ENCODE data around the gene ADAMTS19. TPM values are rescaled to one million over a fixed set of nuclear protein-coding genes. Genes with fewer than 3 reads are reported as not detected.

The ADAMTS19 gene
- total and polyA plus RNA-seq, 9 of the 15 experiments (the other 6 are each of a cell fraction or from before 2014, with no cell fraction given): not detected

DNA sequence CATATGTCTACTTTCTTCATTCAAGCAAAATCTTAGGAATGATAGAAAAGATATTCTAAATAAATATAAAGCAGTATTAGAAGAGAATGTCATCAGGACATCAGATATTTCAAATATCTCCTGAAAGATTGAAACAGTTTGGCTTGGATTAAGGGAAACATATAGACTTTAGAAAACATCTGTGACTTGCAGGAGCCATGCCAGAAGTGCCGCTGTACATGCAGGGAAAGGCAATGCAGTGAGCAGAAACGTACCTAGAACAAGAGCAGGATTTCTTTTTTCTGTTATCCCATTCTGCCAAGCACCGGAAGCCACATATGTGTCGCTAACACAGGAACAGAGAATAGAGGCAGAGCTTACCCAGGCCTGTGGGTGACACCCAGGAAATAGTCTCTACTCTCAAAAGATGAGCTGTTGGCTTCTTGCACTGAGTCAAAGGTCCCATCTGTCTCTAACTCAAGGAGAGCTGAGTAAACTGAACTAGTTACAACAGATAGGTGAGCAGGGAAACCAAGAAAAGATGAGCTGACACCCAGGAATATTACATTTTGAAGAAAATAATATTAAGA, 5.8 kb downstream of the ADAMTS19 start (continued):
- TF ChIP-seq, protein P1, sequence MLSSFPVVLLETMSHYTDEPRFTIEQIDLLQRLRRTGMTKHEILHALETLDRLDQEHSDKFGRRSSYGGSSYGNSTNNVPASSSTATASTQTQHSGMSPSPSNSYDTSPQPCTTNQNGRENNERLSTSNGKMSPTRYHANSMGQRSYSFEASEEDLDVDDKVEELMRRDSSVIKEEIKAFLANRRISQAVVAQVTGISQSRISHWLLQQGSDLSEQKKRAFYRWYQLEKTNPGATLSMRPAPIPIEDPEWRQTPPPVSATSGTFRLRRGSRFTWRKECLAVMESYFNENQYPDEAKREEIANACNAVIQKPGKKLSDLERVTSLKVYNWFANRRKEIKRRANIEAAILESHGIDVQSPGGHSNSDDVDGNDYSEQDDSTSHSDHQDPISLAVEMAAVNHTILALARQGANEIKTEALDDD (IDR thresholded peaks at IDR 0.05): no peak
- TF ChIP-seq BRD4 (IDR thresholded peaks at IDR 0.05): no peak
- TF ChIP-seq RBM34 (IDR thresholded peaks at IDR 0.05; ENCODE audit: borderline replicate concordance, insufficient read depth, low read length): no peak
- no peak for TF ChIP-seq TAF9B (IDR thresholded peaks at IDR 0.05; ENCODE audit: partially characterized antibody)
- no peak for TF ChIP-seq ADNP (tag; IDR thresholded peaks at IDR 0.05)
- no peak for TF ChIP-seq GATAD2B (IDR thresholded peaks at IDR 0.05; ENCODE audit: borderline replicate concordance)
- no peak for TF ChIP-seq SETDB1 (IDR thresholded peaks at IDR 0.05; ENCODE audit: low read length)
- TF ChIP-seq PRMT5 (CRISPR knock-in tag; IDR thresholded peaks at IDR 0.05): no peak

DNA sequence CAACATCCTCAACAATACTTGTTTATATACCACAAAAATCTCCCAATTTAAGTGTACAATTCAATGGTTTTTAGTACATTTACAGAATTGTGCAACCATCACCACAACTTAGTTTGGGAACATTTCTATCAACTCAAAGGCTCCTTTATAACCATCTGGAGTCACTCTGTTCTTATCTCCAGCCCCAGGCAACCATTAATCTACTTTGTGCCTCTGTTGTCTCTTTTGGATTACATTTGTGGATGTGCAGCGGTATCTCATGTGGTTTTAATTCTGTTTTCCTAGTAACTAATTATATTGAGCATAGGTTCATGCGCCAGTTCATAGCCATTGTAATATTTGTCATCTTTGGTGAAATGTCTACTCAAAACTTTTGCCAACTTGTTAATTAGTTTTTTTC, 14.4 kb downstream of the ADAMTS19 start:
- no peak overlapping the region for H3K4me2 ChIP-seq (ENCODE audit: insufficient read depth, low read length)
- no peaks in the 10 kb centered on the region for H3K27me3 ChIP-seq (ENCODE audit: control insufficient read depth in 2 of 2, insufficient read depth in 2 of 2, low read length in 2 of 2)
- DNase-seq (ENCODE audit: extremely low read depth in 1 of 4, low spot score in 3 of 4) (no peak), FAIRE-seq (no peak), ATAC-seq (no peak)
- in situ Hi-C loops (cut with MboI): no loop called here
- H3K9me1 ChIP-seq (ENCODE audit: control insufficient read depth, insufficient read depth, low read length): no peaks in the 10 kb centered on the region
- BruUV-seq (replicated peaks): no TSS peak
- no peaks in the 10 kb centered on the region for H3K4me1 ChIP-seq (replicated peaks in 1 of 2; ENCODE audit: control insufficient read depth in 2 of 2, insufficient read depth in 2 of 2, low read length in 2 of 2)
- H3K79me2 ChIP-seq (ENCODE audit: control insufficient read depth, insufficient read depth, low read length): no peaks in the 10 kb centered on the region
- no peak overlapping the region for H3K9ac ChIP-seq (ENCODE audit: insufficient read depth in 1 of 2, low read depth in 2 of 2, low read length in 2 of 2)
- H3K9me3 ChIP-seq (replicated peaks; ENCODE audit: control insufficient read depth, insufficient read depth, low read depth, low read length): no peaks in the 10 kb centered on the region
- intact Hi-C loops (cut with micrococcal nuclease): no loop called here
- H2AFZ ChIP-seq (ENCODE audit: low read depth, low read length): no peak overlapping the region
- ChIA-PET POLR2A (no interaction called here), CTCF (ENCODE audit: low intra/inter-chr PET ratio) (no interaction called here)
- 3% methylated on average over 2 of the region's 2 CpGs for WGBS (ENCODE audit: insufficient coverage, low coverage, missing lambda C conversion rate)
- H3K27ac ChIP-seq (ENCODE audit: extremely low read depth, low read depth, low read length): no peak overlapping the region
- H4K20me1 ChIP-seq (replicated peaks; ENCODE audit: control insufficient read depth, insufficient read depth, low read length): no peaks in the 10 kb centered on the region
- H3K36me3 ChIP-seq (ENCODE audit: control insufficient read depth, insufficient read depth, low read length): no peaks in the 10 kb centered on the region
- H3K4me3 ChIP-seq: no peak overlapping the region
- TF ChIP-seq, protein P2, sequence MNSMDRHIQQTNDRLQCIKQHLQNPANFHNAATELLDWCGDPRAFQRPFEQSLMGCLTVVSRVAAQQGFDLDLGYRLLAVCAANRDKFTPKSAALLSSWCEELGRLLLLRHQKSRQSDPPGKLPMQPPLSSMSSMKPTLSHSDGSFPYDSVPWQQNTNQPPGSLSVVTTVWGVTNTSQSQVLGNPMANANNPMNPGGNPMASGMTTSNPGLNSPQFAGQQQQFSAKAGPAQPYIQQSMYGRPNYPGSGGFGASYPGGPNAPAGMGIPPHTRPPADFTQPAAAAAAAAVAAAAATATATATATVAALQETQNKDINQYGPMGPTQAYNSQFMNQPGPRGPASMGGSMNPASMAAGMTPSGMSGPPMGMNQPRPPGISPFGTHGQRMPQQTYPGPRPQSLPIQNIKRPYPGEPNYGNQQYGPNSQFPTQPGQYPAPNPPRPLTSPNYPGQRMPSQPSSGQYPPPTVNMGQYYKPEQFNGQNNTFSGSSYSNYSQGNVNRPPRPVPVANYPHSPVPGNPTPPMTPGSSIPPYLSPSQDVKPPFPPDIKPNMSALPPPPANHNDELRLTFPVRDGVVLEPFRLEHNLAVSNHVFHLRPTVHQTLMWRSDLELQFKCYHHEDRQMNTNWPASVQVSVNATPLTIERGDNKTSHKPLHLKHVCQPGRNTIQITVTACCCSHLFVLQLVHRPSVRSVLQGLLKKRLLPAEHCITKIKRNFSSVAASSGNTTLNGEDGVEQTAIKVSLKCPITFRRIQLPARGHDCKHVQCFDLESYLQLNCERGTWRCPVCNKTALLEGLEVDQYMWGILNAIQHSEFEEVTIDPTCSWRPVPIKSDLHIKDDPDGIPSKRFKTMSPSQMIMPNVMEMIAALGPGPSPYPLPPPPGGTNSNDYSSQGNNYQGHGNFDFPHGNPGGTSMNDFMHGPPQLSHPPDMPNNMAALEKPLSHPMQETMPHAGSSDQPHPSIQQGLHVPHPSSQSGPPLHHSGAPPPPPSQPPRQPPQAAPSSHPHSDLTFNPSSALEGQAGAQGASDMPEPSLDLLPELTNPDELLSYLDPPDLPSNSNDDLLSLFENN (IDR thresholded peaks at IDR 0.05; ENCODE audit: low read depth in 2 of 2, low read length in 2 of 2): no peak
- TF ChIP-seq ZBED1 (IDR thresholded peaks at IDR 0.05) (no peak), THRAP3 (IDR thresholded peaks at IDR 0.05; ENCODE audit: borderline replicate concordance) (no peak), BCOR (IDR thresholded peaks at IDR 0.05) (no peak)
- TF ChIP-seq, protein P3, sequence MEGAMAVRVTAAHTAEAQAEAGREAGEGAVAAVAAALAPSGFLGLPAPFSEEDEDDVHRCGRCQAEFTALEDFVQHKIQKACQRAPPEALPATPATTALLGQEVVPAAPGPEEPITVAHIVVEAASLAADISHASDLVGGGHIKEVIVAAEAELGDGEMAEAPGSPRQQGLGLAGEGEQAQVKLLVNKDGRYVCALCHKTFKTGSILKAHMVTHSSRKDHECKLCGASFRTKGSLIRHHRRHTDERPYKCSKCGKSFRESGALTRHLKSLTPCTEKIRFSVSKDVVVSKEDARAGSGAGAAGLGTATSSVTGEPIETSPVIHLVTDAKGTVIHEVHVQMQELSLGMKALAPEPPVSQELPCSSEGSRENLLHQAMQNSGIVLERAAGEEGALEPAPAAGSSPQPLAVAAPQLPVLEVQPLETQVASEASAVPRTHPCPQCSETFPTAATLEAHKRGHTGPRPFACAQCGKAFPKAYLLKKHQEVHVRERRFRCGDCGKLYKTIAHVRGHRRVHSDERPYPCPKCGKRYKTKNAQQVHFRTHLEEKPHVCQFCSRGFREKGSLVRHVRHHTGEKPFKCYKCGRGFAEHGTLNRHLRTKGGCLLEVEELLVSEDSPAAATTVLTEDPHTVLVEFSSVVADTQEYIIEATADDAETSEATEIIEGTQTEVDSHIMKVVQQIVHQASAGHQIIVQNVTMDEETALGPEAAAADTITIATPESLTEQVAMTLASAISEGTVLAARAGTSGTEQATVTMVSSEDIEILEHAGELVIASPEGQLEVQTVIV (CRISPR knock-in tag; IDR thresholded peaks at IDR 0.05; ENCODE audit: borderline replicate concordance): no peak

Measured in K562 (cell line).